SK-N-SH (cell line): Measurements from ENCODE around the gene CD63.

ENCODE experiments used
- CHD2 ChIP-seq: fragments of 150-350 bp; IDR thresholded peaks from 2 replicates; pipeline ENCODE4 v1.6.1; 2018; ENCODE audit warnings: low read length; ENCODE audit not compliant: partially characterized antibody
- CTCF ChIP-seq: fragments of 200-600 bp; sonication (generic); IDR thresholded peaks from 2 replicates; pipeline ENCODE4 v1.6.1; 2017; ENCODE audit warnings: antibody characterized with exemption, mild to moderate bottlenecking, moderate library complexity
- EZH2phosphoT487 ChIP-seq: fragments of 200-600 bp; sonication (generic); IDR thresholded peaks from 2 replicates; pipeline ENCODE4 v1.6.1; 2017; ENCODE audit warnings: low read depth, mixed run types, mild to moderate bottlenecking, antibody characterized with exemption, moderate library complexity, borderline replicate concordance
- POLR2AphosphoS5 ChIP-seq: IDR thresholded peaks from 2 replicates; pipeline ENCODE4 v1.6.1; 2012; ENCODE audit warnings: low read depth, low read length
- RAD21 ChIP-seq: IDR thresholded peaks from 2 replicates; pipeline ENCODE4 v1.6.1; 2012; ENCODE audit warnings: mild to moderate bottlenecking, low read length
- SIN3A ChIP-seq: IDR thresholded peaks from 2 replicates; pipeline ENCODE4 v1.6.1; 2012; ENCODE audit warnings: low read depth, mild to moderate bottlenecking, low read length, moderate library complexity, borderline replicate concordance
- TEAD4 ChIP-seq: IDR thresholded peaks from 2 replicates; pipeline ENCODE4 v1.4.0; 2012; ENCODE audit warnings: mild to moderate bottlenecking, borderline replicate concordance; ENCODE audit not compliant: insufficient read depth
- USF2 ChIP-seq: fragments of 150-350 bp; IDR thresholded peaks from 2 replicates; pipeline ENCODE4 v1.6.1; 2017; ENCODE audit warnings: antibody characterized with exemption, low read length, low read depth, borderline replicate concordance

GRCh38 chr12:55777856-55778255 lies 49.0 kb upstream of the CD63 start:
- TF ChIP-seq SIN3A (no peak), TEAD4 (no peak), CTCF (no peak), POLR2AphosphoS5 (no peak), RAD21 (no peak), EZH2phosphoT487 (no peak), USF2 (no peak), CHD2 (no peak)
